ENCODE data around the gene FAM219A.

DNA sequence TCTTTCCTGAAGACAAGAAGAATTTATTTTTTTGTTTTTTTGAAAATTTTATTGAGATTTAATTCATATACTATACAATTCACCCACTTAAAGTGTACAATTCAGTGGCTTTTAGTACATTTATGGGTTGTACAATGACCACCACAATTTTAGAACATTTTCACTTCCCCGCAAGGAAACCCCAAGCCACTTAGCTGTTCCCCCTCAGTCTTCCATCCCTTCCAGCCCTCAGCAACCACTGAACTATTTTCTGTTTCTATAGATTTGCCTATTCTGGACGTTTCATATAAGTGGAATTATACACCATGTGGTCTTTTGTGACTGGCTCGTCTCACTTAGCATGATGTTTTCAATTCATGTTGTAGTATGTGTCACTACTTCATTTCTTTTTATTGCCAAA is 28.2 kb upstream of the FAM219A start:
- no peak for TF ChIP-seq POLR2A (IDR thresholded peaks at IDR 0.05)
- TF ChIP-seq, protein P1, sequence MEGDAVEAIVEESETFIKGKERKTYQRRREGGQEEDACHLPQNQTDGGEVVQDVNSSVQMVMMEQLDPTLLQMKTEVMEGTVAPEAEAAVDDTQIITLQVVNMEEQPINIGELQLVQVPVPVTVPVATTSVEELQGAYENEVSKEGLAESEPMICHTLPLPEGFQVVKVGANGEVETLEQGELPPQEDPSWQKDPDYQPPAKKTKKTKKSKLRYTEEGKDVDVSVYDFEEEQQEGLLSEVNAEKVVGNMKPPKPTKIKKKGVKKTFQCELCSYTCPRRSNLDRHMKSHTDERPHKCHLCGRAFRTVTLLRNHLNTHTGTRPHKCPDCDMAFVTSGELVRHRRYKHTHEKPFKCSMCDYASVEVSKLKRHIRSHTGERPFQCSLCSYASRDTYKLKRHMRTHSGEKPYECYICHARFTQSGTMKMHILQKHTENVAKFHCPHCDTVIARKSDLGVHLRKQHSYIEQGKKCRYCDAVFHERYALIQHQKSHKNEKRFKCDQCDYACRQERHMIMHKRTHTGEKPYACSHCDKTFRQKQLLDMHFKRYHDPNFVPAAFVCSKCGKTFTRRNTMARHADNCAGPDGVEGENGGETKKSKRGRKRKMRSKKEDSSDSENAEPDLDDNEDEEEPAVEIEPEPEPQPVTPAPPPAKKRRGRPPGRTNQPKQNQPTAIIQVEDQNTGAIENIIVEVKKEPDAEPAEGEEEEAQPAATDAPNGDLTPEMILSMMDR (IDR thresholded peaks at IDR 0.05), result no peak
- TF ChIP-seq POLR2AphosphoS5 (IDR thresholded peaks at IDR 0.05), result no peak
